SK-N-SH treated with all-trans-retinoic acid at 6 μM for 48 hours (cell line): ENCODE data around the gene RAET1G.

Experiments
- ATAC-seq: fragments of 200-7000 bp; cut with Tn5 transposase; 3 replicates; pipeline ENCODE4 v1.9.1; 2020; ENCODE audit warnings: mild to moderate bottlenecking, moderate library complexity
- ARNTL ChIP-seq: fragments of 450-650 bp; formaldehyde crosslinking; IDR thresholded peaks from 2 replicates; pipeline ENCODE4 v1.5.0; 2020; ENCODE audit warnings: low read depth, mild to moderate bottlenecking, moderate library complexity, borderline replicate concordance
- BACH2 ChIP-seq: fragments of 250-450 bp; sonication (Bioruptor Pico); IDR thresholded peaks from 2 replicates; pipeline ENCODE4 v1.9.0; 2021; ENCODE audit warnings: mild to moderate bottlenecking, borderline replicate concordance
- CREB5 ChIP-seq: fragments of 250-450 bp; sonication (Bioruptor Pico); IDR thresholded peaks from 2 replicates; pipeline ENCODE4 v1.5.1; 2020; ENCODE audit warnings: low read depth, mild to moderate bottlenecking, moderate library complexity
- CSDC2 ChIP-seq: fragments of 250-450 bp; sonication (Bioruptor Pico); IDR thresholded peaks from 2 replicates; pipeline ENCODE4 v1.5.0; 2020; ENCODE audit warnings: mild to moderate bottlenecking, moderate library complexity
- ESRRG ChIP-seq: fragments of 250-450 bp; sonication (Bioruptor Pico); IDR thresholded peaks from 2 replicates; pipeline ENCODE4 v1.6.1; 2021; ENCODE audit warnings: mild to moderate bottlenecking
- GLIS3 ChIP-seq: fragments of 250-450 bp; sonication (Bioruptor Pico); IDR thresholded peaks from 2 replicates; pipeline ENCODE4 v1.5.0; 2020; ENCODE audit warnings: mild to moderate bottlenecking, moderate library complexity
- ISL1 ChIP-seq: fragments of 250-450 bp; sonication (Bioruptor Pico); IDR thresholded peaks from 2 replicates; pipeline ENCODE4 v2.1.2; 2022; ENCODE audit warnings: mild to moderate bottlenecking, moderate library complexity
- POU6F1 ChIP-seq: fragments of 250-450 bp; sonication (Bioruptor Pico); IDR thresholded peaks from 2 replicates; pipeline ENCODE4 v1.8.0; 2021; ENCODE audit warnings: low read depth, mild to moderate bottlenecking, moderate library complexity, borderline replicate concordance
- PPARA ChIP-seq: fragments of 250-450 bp; sonication (Bioruptor Pico); IDR thresholded peaks from 2 replicates; pipeline ENCODE4 v1.5.0; 2020; ENCODE audit warnings: mild to moderate bottlenecking, borderline replicate concordance
- RARB ChIP-seq: fragments of 250-450 bp; sonication (Bioruptor Pico); IDR thresholded peaks from 2 replicates; pipeline ENCODE4 v1.8.0; 2021; ENCODE audit warnings: mild to moderate bottlenecking, moderate library complexity
- SNAI2 ChIP-seq: fragments of 250-450 bp; sonication (Bioruptor Pico); IDR thresholded peaks from 2 replicates; pipeline ENCODE4 v1.5.0; 2020; ENCODE audit warnings: mild to moderate bottlenecking, moderate library complexity
- TOX ChIP-seq: fragments of 250-450 bp; sonication (Bioruptor Pico); IDR thresholded peaks from 2 replicates; pipeline ENCODE4 v1.8.0; 2021; ENCODE audit warnings: mild to moderate bottlenecking, moderate library complexity, borderline replicate concordance
- TSHZ2 ChIP-seq: fragments of 250-450 bp; sonication (Bioruptor Pico); IDR thresholded peaks from 2 replicates; pipeline ENCODE4 v1.5.0; 2020; ENCODE audit warnings: mild to moderate bottlenecking, moderate library complexity
- ZFP3 ChIP-seq: fragments of 250-450 bp; sonication (Bioruptor Pico); IDR thresholded peaks from 2 replicates; pipeline ENCODE4 v1.5.0; 2020; ENCODE audit warnings: mild to moderate bottlenecking, moderate library complexity
- ZNF565 ChIP-seq: fragments of 450-650 bp; formaldehyde crosslinking; conservative IDR thresholded peaks from 2 replicates; pipeline ENCODE4 v1.5.0; 2020; ENCODE audit warnings: low read depth, mild to moderate bottlenecking, moderate library complexity
- ZNF70 ChIP-seq: fragments of 450-650 bp; formaldehyde crosslinking; IDR thresholded peaks from 2 replicates; pipeline ENCODE4 v1.5.0; 2020; ENCODE audit warnings: mild to moderate bottlenecking, moderate library complexity
- ZNF8 ChIP-seq: fragments of 450-650 bp; formaldehyde crosslinking; IDR thresholded peaks from 2 replicates; pipeline ENCODE4 v1.5.0; 2020; ENCODE audit warnings: mild to moderate bottlenecking, moderate library complexity
- TF ChIP-seq, protein P1 (sequence below): fragments of 250-450 bp; sonication (Bioruptor Pico); IDR thresholded peaks from 2 replicates; pipeline ENCODE4 v1.5.1; 2021; ENCODE audit warnings: mild to moderate bottlenecking, moderate library complexity
- TF ChIP-seq, protein P2 (sequence below): fragments of 250-450 bp; sonication (Bioruptor Pico); IDR thresholded peaks from 2 replicates; pipeline ENCODE4 v1.8.0; 2020; ENCODE audit warnings: mild to moderate bottlenecking, moderate library complexity, borderline replicate concordance

RAET1G gene

DNA sequence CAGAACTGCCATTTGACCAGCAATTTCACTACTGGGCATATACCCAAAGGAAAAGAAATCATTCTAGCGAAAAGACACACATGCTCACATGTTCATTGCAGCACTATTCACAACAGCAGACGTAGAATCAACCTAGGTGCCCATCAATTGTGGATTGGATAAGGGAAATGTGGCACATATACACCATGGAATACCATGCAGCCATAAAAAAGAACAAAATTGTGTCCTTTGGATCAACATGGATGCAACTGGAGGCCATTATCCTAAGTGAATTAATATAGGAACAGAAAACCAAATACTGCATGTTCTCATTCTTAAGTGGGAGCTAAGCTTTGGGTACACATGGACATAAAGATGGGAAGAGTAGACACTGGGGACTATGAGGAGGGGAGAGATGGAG lies 41.1 kb downstream of the RAET1G start (continued):
- TF ChIP-seq TSHZ2 (no peak), ZNF70 (no peak), ZFP3 (CRISPR knock-in tag) (no peak)

GRCh38 chr6:149881066-149881766 lies 41.7 kb downstream of the RAET1G start:
- TF ChIP-seq RARB (CRISPR knock-in tag), result no peak
- no peak for TF ChIP-seq ISL1 (CRISPR knock-in tag)
- TF ChIP-seq SNAI2 (CRISPR knock-in tag), result no peak
- no peak for TF ChIP-seq TSHZ2
- TF ChIP-seq PPARA (CRISPR knock-in tag), result no peak
- TF ChIP-seq CREB5 (CRISPR knock-in tag), result no peak
- TF ChIP-seq CSDC2 (CRISPR knock-in tag), result no peak
- no peak for TF ChIP-seq ZFP3 (CRISPR knock-in tag)
- TF ChIP-seq ESRRG (CRISPR knock-in tag), result no peak
- TF ChIP-seq, protein P1, sequence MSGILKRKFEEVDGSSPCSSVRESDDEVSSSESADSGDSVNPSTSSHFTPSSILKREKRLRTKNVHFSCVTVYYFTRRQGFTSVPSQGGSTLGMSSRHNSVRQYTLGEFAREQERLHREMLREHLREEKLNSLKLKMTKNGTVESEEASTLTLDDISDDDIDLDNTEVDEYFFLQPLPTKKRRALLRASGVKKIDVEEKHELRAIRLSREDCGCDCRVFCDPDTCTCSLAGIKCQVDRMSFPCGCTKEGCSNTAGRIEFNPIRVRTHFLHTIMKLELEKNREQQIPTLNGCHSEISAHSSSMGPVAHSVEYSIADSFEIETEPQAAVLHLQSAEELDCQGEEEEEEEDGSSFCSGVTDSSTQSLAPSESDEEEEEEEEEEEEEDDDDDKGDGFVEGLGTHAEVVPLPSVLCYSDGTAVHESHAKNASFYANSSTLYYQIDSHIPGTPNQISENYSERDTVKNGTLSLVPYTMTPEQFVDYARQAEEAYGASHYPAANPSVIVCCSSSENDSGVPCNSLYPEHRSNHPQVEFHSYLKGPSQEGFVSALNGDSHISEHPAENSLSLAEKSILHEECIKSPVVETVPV, result no peak
- no peak for TF ChIP-seq TOX (CRISPR knock-in tag)
- TF ChIP-seq, protein P2, sequence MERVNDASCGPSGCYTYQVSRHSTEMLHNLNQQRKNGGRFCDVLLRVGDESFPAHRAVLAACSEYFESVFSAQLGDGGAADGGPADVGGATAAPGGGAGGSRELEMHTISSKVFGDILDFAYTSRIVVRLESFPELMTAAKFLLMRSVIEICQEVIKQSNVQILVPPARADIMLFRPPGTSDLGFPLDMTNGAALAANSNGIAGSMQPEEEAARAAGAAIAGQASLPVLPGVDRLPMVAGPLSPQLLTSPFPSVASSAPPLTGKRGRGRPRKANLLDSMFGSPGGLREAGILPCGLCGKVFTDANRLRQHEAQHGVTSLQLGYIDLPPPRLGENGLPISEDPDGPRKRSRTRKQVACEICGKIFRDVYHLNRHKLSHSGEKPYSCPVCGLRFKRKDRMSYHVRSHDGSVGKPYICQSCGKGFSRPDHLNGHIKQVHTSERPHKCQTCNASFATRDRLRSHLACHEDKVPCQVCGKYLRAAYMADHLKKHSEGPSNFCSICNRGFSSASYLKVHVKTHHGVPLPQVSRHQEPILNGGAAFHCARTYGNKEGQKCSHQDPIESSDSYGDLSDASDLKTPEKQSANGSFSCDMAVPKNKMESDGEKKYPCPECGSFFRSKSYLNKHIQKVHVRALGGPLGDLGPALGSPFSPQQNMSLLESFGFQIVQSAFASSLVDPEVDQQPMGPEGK, result no peak
- no peak for TF ChIP-seq POU6F1
- no peak for TF ChIP-seq BACH2 (CRISPR knock-in tag)
- TF ChIP-seq ZNF565, result no peak
- TF ChIP-seq ZNF8 (CRISPR knock-in tag), result no peak
- no peak for TF ChIP-seq ARNTL (CRISPR knock-in tag)
- no peak for TF ChIP-seq GLIS3 (CRISPR knock-in tag)
- no peak for TF ChIP-seq ZNF70
- ATAC-seq, result no peak
